WTC11 (cell line): ENCODE data around the gene PDZD8. TPM values are rescaled to one million over a fixed set of nuclear protein-coding genes. Genes with fewer than 3 reads are reported as not detected.

ENCODE experiments used
- ATAC-seq: fragments of 200-7000 bp; cut with Tn5 transposase; 2 replicates; pipeline ENCODE4 v1.10.0; 2021; ENCODE audit warnings: mild to moderate bottlenecking, moderate library complexity
- CTCF ChIA-PET: fragments of 300-600 bp; sonication (Branson Sonifier 250); formaldehyde crosslinking; loops from one replicate; lab custom pipeline; 2021; ENCODE audit warnings: antibody characterized with exemption; lab: Charles Lee
- POLR2A ChIA-PET: fragments of 350-600 bp; sonication (Branson Sonifier 250); formaldehyde crosslinking; loops from one replicate; lab custom pipeline; 2021; ENCODE audit warnings: antibody characterized with exemption; lab: Charles Lee
- DNase-seq: peaks from one replicate; pipeline ENCODE4 v3.0.0; 2021; ENCODE audit warnings: low spot score
- H3K27ac Mint-ChIP-seq: 2 replicates; pipeline ENCODE4 v1.8.0; 2021; ENCODE audit warnings: mixed read lengths
- H3K27me3 Mint-ChIP-seq: 2 replicates; pipeline ENCODE4 v1.8.0; 2021; ENCODE audit warnings: low read depth, mild to moderate bottlenecking, moderate library complexity, mixed read lengths
- H3K36me3 Mint-ChIP-seq: 2 replicates; pipeline ENCODE4 v1.8.0; 2021; ENCODE audit warnings: mixed read lengths
- H3K4me1 Mint-ChIP-seq: 2 replicates; pipeline ENCODE4 v1.8.0; 2022; ENCODE audit warnings: mixed read lengths
- H3K4me3 Mint-ChIP-seq: 2 replicates; pipeline ENCODE4 v1.8.0; 2021; ENCODE audit warnings: mild to moderate bottlenecking, moderate library complexity, mixed read lengths
- H3K9me3 Mint-ChIP-seq: 2 replicates; pipeline ENCODE4 v1.8.0; 2021; ENCODE audit warnings: mixed read lengths
- ATF1 ChIP-seq: sonication (generic); formaldehyde crosslinking; IDR thresholded peaks from 2 replicates; pipeline ENCODE4 v1.8.1; 2023; ENCODE audit warnings: mild to moderate bottlenecking, moderate library complexity, missing genetic modification reagents
- CREM ChIP-seq: sonication (generic); formaldehyde crosslinking; IDR thresholded peaks from 2 replicates; pipeline ENCODE4 v1.8.1; 2022; ENCODE audit warnings: mild to moderate bottlenecking, missing genetic modification reagents, moderate library complexity
- E2F4 ChIP-seq: sonication (generic); formaldehyde crosslinking; IDR thresholded peaks from 2 replicates; pipeline ENCODE4 v1.8.1; 2022; ENCODE audit warnings: low read depth, mild to moderate bottlenecking, moderate library complexity, missing genetic modification reagents, borderline replicate concordance
- FOXP1 ChIP-seq: sonication (generic); formaldehyde crosslinking; IDR thresholded peaks from 2 replicates; pipeline ENCODE4 v1.8.0; 2022; ENCODE audit warnings: missing genetic modification reagents, mild to moderate bottlenecking, moderate library complexity, borderline replicate concordance
- GABPB1 ChIP-seq: sonication (generic); formaldehyde crosslinking; IDR thresholded peaks from 2 replicates; pipeline ENCODE4 v1.8.1; 2023; ENCODE audit warnings: mild to moderate bottlenecking, missing genetic modification reagents
- GTF2I ChIP-seq: fragments of 250-450 bp; sonication (Bioruptor Pico); conservative IDR thresholded peaks from 2 replicates; pipeline ENCODE4 v1.4.0; 2021; ENCODE audit warnings: mild to moderate bottlenecking
- JAZF1 ChIP-seq: fragments of 250-450 bp; sonication (Bioruptor Pico); IDR thresholded peaks from 2 replicates; pipeline ENCODE4 v1.9.0; 2021; ENCODE audit warnings: moderate library complexity, mild to moderate bottlenecking, inconsistent platforms
- MAX ChIP-seq: sonication (generic); formaldehyde crosslinking; IDR thresholded peaks from 2 replicates; pipeline ENCODE4 v1.8.0; 2022; ENCODE audit warnings: mild to moderate bottlenecking, missing genetic modification reagents
- OVOL2 ChIP-seq: fragments of 250-450 bp; sonication (Bioruptor Pico); IDR thresholded peaks from 2 replicates; pipeline ENCODE4 v1.9.0; 2021; ENCODE audit warnings: mild to moderate bottlenecking, borderline replicate concordance
- PRDM15 ChIP-seq: sonication (generic); formaldehyde crosslinking; IDR thresholded peaks from 2 replicates; pipeline ENCODE4 v1.8.0; 2022; ENCODE audit warnings: missing genetic modification reagents
- PREB ChIP-seq: sonication (generic); formaldehyde crosslinking; IDR thresholded peaks from 2 replicates; pipeline ENCODE4 v1.8.1; 2022; ENCODE audit warnings: mild to moderate bottlenecking, missing genetic modification reagents, moderate library complexity, borderline replicate concordance
- PRRX2 ChIP-seq: fragments of 250-450 bp; sonication (Bioruptor Pico); IDR thresholded peaks from 2 replicates; pipeline ENCODE4 v1.8.0; 2021; ENCODE audit warnings: mild to moderate bottlenecking
- SOX15 ChIP-seq: fragments of 250-450 bp; sonication (Bioruptor Pico); IDR thresholded peaks from 2 replicates; pipeline ENCODE4 v1.9.0; 2021; ENCODE audit warnings: mild to moderate bottlenecking
- SP1 ChIP-seq: sonication (generic); formaldehyde crosslinking; conservative IDR thresholded peaks from 2 replicates; pipeline ENCODE4 v1.8.1; 2022; ENCODE audit warnings: missing genetic modification reagents
- USF1 ChIP-seq: sonication (generic); formaldehyde crosslinking; IDR thresholded peaks from 2 replicates; pipeline ENCODE4 v1.8.0; 2022; ENCODE audit warnings: mild to moderate bottlenecking, missing genetic modification reagents
- ZNF423 ChIP-seq: fragments of 250-450 bp; sonication (Bioruptor Pico); IDR thresholded peaks from 2 replicates; pipeline ENCODE4 v2.1.2; 2022; ENCODE audit warnings: mild to moderate bottlenecking, moderate library complexity
- ZSCAN18 ChIP-seq: fragments of 250-450 bp; sonication (Bioruptor Pico); IDR thresholded peaks from 2 replicates; pipeline ENCODE4 v2.1.2; 2022; ENCODE audit warnings: mild to moderate bottlenecking, moderate library complexity
- total RNA-seq: library from RNA; stranded (reverse); gene quantifications from 3 replicates; pipeline ENCODE4 v1.2.3, GENCODE V29; 2021
- TF ChIP-seq, protein P1 (sequence below): sonication (generic); formaldehyde crosslinking; IDR thresholded peaks from 2 replicates; pipeline ENCODE4 v1.8.1; 2023; ENCODE audit warnings: mild to moderate bottlenecking, missing genetic modification reagents
- TF ChIP-seq, protein P2 (sequence below): fragments of 250-450 bp; sonication (Bioruptor Pico); IDR thresholded peaks from 2 replicates; pipeline ENCODE4 v1.9.0; 2021; ENCODE audit warnings: moderate library complexity, mild to moderate bottlenecking, inconsistent platforms, borderline replicate concordance
- TF ChIP-seq, protein P3 (sequence below): sonication (generic); formaldehyde crosslinking; IDR thresholded peaks from 2 replicates; pipeline ENCODE4 v1.8.0; 2023; ENCODE audit warnings: missing genetic modification reagents

Gene PDZD8
- total RNA-seq, 1 experiment from 2014 or later: 52.7 TPM

GRCh38 chr10:117366741-117367140 lies 8.5 kb downstream of the PDZD8 start:
- DNase-seq (no peak), ATAC-seq (no peak)
- no peaks in the 10 kb centered on the region for H3K27me3 Mint-ChIP-seq
- H3K4me1 Mint-ChIP-seq: peaks cover 60% of the 10 kb centered on the region
- no peaks in the 10 kb centered on the region for H3K9me3 Mint-ChIP-seq
- ChIA-PET POLR2A (no interaction called here), CTCF (interaction anchor here (1.7 to 2.8 kb wide), 2 partner anchors 76 to 150 kb away, joined by 5 to 10 read pairs; no protein-coding TSS in a partner anchor)
- no peak overlapping the region for H3K27ac Mint-ChIP-seq
- H3K36me3 Mint-ChIP-seq: no peaks in the 10 kb centered on the region
- TF ChIP-seq E2F4 (CRISPR knock-in tag) (no peak), CREM (CRISPR knock-in tag) (no peak), FOXP1 (no peak), PRDM15 (CRISPR knock-in tag) (no peak), JAZF1 (CRISPR knock-in tag) (no peak), GTF2I (CRISPR knock-in tag) (no peak), USF1 (CRISPR knock-in tag) (no peak), PRRX2 (CRISPR knock-in tag) (no peak)
- TF ChIP-seq, protein P1, sequence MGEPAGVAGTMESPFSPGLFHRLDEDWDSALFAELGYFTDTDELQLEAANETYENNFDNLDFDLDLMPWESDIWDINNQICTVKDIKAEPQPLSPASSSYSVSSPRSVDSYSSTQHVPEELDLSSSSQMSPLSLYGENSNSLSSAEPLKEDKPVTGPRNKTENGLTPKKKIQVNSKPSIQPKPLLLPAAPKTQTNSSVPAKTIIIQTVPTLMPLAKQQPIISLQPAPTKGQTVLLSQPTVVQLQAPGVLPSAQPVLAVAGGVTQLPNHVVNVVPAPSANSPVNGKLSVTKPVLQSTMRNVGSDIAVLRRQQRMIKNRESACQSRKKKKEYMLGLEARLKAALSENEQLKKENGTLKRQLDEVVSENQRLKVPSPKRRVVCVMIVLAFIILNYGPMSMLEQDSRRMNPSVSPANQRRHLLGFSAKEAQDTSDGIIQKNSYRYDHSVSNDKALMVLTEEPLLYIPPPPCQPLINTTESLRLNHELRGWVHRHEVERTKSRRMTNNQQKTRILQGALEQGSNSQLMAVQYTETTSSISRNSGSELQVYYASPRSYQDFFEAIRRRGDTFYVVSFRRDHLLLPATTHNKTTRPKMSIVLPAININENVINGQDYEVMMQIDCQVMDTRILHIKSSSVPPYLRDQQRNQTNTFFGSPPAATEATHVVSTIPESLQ (CRISPR knock-in tag): no peak
- TF ChIP-seq, protein P2, sequence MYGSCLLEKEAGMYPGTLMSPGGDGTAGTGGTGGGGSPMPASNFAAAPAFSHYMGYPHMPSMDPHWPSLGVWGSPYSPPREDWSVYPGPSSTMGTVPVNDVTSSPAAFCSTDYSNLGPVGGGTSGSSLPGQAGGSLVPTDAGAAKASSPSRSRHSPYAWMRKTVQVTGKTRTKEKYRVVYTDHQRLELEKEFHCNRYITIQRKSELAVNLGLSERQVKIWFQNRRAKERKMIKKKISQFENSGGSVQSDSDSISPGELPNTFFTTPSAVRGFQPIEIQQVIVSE (CRISPR knock-in tag): no peak
- no peak overlapping the region for H3K4me3 Mint-ChIP-seq

GRCh38 chr10:117365612-117366011 lies 9.6 kb downstream of the PDZD8 start:
- ChIA-PET POLR2A (no interaction called here), CTCF (no interaction called here)
- Mint-ChIP-seq H3K4me3 (no peak overlapping the region), H3K27ac (no peak overlapping the region), H3K27me3 (no peaks in the 10 kb centered on the region), H3K9me3 (no peaks in the 10 kb centered on the region), H3K4me1 (peaks cover 60% of the 10 kb centered on the region), H3K36me3 (no peaks in the 10 kb centered on the region)
- DNase-seq: no peak
- ATAC-seq: no peak
- no peak for TF ChIP-seq ZNF423 (CRISPR knock-in tag)
- no peak for TF ChIP-seq ZSCAN18 (CRISPR knock-in tag)
- TF ChIP-seq OVOL2 (CRISPR knock-in tag): no peak
- no peak for TF ChIP-seq ATF1 (CRISPR knock-in tag)
- no peak for TF ChIP-seq PRDM15 (CRISPR knock-in tag)
- TF ChIP-seq SOX15 (CRISPR knock-in tag): no peak
- TF ChIP-seq GABPB1 (CRISPR knock-in tag): no peak
- no peak for TF ChIP-seq MAX (CRISPR knock-in tag)
- no peak for TF ChIP-seq PREB (CRISPR knock-in tag)
- TF ChIP-seq, protein P3, sequence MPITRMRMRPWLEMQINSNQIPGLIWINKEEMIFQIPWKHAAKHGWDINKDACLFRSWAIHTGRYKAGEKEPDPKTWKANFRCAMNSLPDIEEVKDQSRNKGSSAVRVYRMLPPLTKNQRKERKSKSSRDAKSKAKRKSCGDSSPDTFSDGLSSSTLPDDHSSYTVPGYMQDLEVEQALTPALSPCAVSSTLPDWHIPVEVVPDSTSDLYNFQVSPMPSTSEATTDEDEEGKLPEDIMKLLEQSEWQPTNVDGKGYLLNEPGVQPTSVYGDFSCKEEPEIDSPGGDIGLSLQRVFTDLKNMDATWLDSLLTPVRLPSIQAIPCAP (CRISPR knock-in tag): no peak
- TF ChIP-seq SP1 (CRISPR knock-in tag): no peak
